Spinal cord (tissue), 10 donors: Measurements from ENCODE around the gene FCF1. TPM values are rescaled to one million over a fixed set of nuclear protein-coding genes. Genes with fewer than 3 reads are reported as not detected.

Source experiments
- DNase-seq, 6 donors: peaks; one replicate each; pipeline versions ENCODE4 v3.0.0 to v3.0.0-alpha.2; 2013 to 2015; ENCODE audit warnings: low spot score in 6 of 6, low read depth in 4 of 6
- H3K27ac ChIP-seq: one replicate; pipeline ENCODE4 v1.5.1; 2013; ENCODE audit warnings: low read depth, low read length, control low read depth
- H3K27me3 ChIP-seq: one replicate; pipeline ENCODE4 v1.6.1; 2013; ENCODE audit warnings: low read length; ENCODE audit not compliant: control insufficient read depth, insufficient read depth
- H3K36me3 ChIP-seq: one replicate; pipeline ENCODE4 v1.6.1; 2013; ENCODE audit warnings: low read length; ENCODE audit not compliant: control insufficient read depth, insufficient read depth
- H3K4me1 ChIP-seq: one replicate; pipeline ENCODE4 v1.6.1; 2013; ENCODE audit warnings: low read length; ENCODE audit not compliant: control insufficient read depth, insufficient read depth
- H3K4me3 ChIP-seq: one replicate; pipeline ENCODE4 v1.5.1; 2013; ENCODE audit warnings: low read depth, low read length, control low read depth
- H3K9me3 ChIP-seq: one replicate; pipeline ENCODE4 v1.6.1; 2013; ENCODE audit warnings: low read length; ENCODE audit not compliant: control insufficient read depth, insufficient read depth
- WGBS: methylation state at CpG from one replicate; pipeline ENCODE4 v1.1.5; 2013; ENCODE audit warnings: missing lambda C conversion rate; ENCODE audit not compliant: insufficient coverage; 5-methylcytosine and 5-hydroxymethylcytosine counted together
- polyA plus RNA-seq, 2 donors: library from polyadenylated mRNA; unstranded; fragments of 120-200 nt; gene quantifications; one replicate each; pipeline ENCODE4 v1.2.1, GENCODE V29; 2013; ENCODE audit not compliant: insufficient read length in 2 of 2
- total RNA-seq, 2 donors: library from RNA; depleted of rRNA in 1 of 2; stranded (reverse); fragments of 120-200 nt in 1 of 2; fragments of >200 nt in 1 of 2; gene quantifications; one replicate each; pipeline versions ENCODE4 v1.2.3 to v1.2.4, GENCODE V29; 2013 to 2014
- donor health status: healthy.

The FCF1 gene
- total and polyA plus RNA-seq, 4 donors: 23.3 to 42.3 (median 35.1) TPM

DNA sequence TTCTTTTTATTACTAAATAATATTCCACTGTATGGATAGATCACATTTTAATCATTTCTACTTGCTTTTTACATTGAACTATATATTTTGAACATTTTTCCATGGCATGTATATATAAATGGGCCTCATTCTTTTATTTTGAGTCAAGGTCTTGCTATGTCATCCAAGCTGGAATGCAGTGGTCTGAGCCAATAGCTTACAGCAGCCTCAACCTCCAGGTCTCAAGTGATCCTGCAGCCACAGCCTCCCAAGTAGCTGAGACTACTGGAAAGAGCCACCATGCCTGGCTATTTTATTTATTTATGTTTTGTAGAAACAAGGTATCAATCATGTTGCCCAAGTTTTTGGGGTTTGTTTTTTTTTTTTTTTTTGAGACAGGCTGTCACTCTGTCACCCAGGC lies 7.6 kb downstream of the FCF1 start:
- Histone ChIP-seq H3K36me3 (peaks cover 47% of the 10 kb centered on the region), H3K4me3 (no peak overlapping the region), H3K27ac (no peak overlapping the region), H3K27me3 (no peaks in the 10 kb centered on the region), H3K9me3 (no peaks in the 10 kb centered on the region), H3K4me1 (no peaks in the 10 kb centered on the region)
- DNase-seq: no peak

DNA sequence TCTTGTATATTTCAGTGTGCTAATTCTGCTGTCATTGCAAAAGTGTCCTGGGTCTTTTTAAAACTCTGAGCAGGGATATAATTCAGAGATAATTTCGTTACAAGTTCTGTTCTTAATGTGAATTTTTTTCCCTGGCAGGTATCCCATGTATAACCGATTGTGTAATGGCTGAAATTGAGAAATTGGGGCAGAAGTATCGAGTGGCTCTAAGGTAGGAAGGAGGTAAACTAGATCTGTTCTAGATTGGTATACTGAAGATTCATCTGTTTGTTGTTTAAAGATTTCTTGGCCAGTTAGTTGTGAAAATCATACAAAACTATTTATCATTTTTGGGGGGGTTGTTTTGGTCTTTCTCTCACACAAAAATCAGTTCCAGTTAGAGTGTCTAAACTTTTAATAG lies 10.2 kb downstream of the FCF1 start:
- H3K9me3 ChIP-seq: no peaks in the 10 kb centered on the region
- H3K4me3 ChIP-seq: no peak overlapping the region
- no peak overlapping the region for H3K27ac ChIP-seq
- no peaks in the 10 kb centered on the region for H3K4me1 ChIP-seq
- H3K27me3 ChIP-seq: no peaks in the 10 kb centered on the region
- 96% methylated on average over 2 of the region's 3 CpGs for WGBS
- H3K36me3 ChIP-seq: peaks cover 47% of the 10 kb centered on the region
- DNase-seq: no peak

DNA sequence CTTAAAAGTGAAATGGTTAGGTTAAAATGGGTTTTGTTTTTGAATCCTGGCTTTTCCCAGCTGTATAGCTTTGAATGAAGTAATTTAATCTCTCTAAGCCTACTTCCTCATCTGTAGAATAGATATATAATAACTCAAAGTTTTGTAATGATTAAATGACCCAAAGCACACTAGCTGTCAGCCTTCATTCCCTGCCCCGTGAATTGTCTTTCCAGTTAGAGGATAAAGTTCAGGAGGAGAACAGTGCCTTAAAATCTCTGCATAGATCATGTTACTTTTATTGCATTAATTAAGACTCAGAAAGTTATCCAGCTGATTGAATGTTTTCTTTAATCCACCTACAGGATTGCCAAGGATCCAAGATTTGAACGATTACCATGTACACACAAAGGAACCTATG lies 19.4 kb downstream of the FCF1 start:
- H3K4me1 ChIP-seq: no peaks in the 10 kb centered on the region
- WGBS: no CpG with 5 or more reads among the region's 2 CpGs
- no peak overlapping the region for H3K4me3 ChIP-seq
- no peaks in the 10 kb centered on the region for H3K9me3 ChIP-seq
- no peak for DNase-seq
- H3K27me3 ChIP-seq: no peaks in the 10 kb centered on the region
- no peak overlapping the region for H3K27ac ChIP-seq
- H3K36me3 ChIP-seq: peaks cover 12% of the 10 kb centered on the region

DNA sequence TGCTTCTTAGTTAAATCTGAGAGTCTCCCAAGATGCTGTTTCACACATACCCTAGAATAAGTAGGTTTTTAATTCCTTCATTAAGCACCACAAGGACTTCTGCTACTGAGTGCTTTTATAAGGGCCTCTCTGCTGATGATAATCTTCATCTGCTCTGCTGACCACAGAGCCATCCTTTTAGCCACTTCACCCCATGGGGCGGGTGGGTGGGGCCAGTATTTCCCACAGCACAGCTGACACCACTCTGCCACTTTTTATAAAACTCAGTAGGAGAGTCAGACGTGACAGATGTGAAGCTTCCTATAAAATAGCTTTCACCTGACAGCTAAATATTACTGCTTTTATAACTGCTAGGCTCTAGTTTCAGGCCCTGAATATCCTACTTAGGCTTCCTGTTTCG lies 20.3 kb downstream of the FCF1 start:
- 89% methylated on average over 3 of the region's 3 CpGs for WGBS
- peaks cover 15% of the 10 kb centered on the region for H3K36me3 ChIP-seq
- no peaks in the 10 kb centered on the region for H3K9me3 ChIP-seq
- no peak for DNase-seq
- H3K27ac ChIP-seq: no peak overlapping the region
- no peak overlapping the region for H3K4me3 ChIP-seq
- H3K27me3 ChIP-seq: no peaks in the 10 kb centered on the region
- no peaks in the 10 kb centered on the region for H3K4me1 ChIP-seq

DNA sequence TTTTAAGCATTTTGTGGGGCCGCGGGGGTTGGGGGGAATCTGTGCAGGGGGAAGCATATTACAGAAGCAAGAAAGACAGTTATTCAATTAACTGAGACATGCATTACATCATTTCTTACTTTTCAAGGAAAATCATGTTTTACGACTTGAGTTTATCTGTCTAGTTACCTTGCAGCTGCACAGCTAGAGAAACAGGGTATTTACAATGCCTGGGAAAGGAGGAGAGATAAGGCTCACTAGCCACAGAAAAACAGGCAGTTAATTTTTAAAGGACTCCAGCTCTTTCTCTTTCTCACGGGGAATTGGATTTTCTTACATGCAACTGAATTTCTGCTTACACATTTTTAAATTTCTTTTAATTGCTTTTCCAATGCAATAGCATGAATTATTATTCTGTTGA lies 22.2 kb downstream of the FCF1 start:
- DNase-seq: no peak
- no peaks in the 10 kb centered on the region for H3K4me1 ChIP-seq
- H3K27me3 ChIP-seq: no peaks in the 10 kb centered on the region
- WGBS: no CpG with 5 or more reads among the region's 4 CpGs
- H3K4me3 ChIP-seq: no peak overlapping the region
- H3K9me3 ChIP-seq: no peaks in the 10 kb centered on the region
- H3K36me3 ChIP-seq: peaks cover 20% of the 10 kb centered on the region
- no peak overlapping the region for H3K27ac ChIP-seq

DNA sequence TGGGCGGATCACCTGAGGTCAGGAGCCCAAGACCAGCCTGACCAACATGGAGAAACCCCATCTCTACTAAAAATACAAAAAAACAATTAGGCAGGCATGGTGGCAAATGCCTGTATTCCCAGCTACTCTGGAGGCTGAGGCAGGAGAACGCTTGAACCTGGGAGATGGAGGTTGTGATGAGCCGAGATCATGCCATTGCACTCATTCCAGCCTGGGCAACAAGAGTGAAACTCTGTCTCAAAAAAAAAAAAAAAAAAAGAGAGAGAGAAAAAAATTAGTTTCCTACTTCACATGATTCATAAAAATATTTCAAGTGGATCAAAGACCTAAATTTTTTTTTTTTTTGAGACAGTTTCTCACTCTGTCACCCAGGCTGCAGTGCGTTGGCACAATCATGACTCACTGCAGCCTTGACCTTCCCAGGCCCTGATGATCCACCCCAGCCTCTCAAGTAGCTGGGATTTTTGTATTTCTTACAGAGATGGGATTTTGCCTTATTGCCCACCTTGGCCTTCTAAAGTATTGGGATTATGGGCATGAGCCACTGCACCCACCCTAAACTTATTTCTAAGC lies 24.9 kb downstream of the FCF1 start:
- no peak overlapping the region for H3K27ac ChIP-seq
- H3K4me1 ChIP-seq: no peaks in the 10 kb centered on the region
- WGBS: 100% methylated on average over 2 of the region's 4 CpGs
- H3K4me3 ChIP-seq: no peak overlapping the region
- peaks cover 17% of the 10 kb centered on the region for H3K36me3 ChIP-seq
- H3K9me3 ChIP-seq: no peaks in the 10 kb centered on the region
- DNase-seq: no peak
- H3K27me3 ChIP-seq: no peaks in the 10 kb centered on the region

DNA sequence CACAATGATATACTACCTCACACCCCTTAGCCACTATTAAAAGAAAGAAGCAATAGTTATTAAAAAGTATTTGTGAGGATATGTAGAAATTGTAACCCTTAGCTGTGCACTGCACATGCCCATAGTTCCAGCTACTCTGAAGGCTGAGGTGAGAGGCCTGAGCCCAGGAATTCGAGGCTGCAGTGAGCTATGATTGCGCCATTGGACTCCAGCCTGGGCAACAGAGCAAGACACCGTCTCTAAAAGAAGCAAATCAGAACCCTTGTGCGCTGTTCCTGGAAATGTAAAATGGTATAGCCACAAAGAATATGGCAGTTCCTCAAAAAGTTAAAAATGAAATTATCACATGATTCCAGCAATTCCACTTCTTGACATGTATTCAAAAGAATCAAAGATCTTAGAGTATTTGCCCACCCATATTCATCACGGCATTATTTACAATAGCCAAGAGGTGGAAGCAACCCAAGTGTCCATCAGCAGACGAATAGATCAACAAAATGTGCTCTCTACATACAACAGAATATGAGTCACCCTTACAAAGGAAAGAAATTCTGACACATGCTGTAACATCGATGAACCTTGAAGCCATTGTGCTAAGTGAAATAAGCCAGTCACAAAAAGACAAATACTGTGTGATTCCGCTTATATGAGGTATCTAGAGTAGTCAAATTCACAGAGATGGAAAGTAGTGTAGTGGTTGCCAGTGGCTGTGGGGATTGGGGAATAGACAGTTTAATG lies 26.5 kb downstream of the FCF1 start:
- no peak for DNase-seq
- 97% methylated on average over 5 of the region's 8 CpGs for WGBS
- Histone ChIP-seq H3K27me3 (no peaks in the 10 kb centered on the region), H3K9me3 (no peaks in the 10 kb centered on the region), H3K4me3 (no peak overlapping the region), H3K36me3 (peaks cover 17% of the 10 kb centered on the region), H3K4me1 (no peaks in the 10 kb centered on the region), H3K27ac (no peak overlapping the region)

DNA sequence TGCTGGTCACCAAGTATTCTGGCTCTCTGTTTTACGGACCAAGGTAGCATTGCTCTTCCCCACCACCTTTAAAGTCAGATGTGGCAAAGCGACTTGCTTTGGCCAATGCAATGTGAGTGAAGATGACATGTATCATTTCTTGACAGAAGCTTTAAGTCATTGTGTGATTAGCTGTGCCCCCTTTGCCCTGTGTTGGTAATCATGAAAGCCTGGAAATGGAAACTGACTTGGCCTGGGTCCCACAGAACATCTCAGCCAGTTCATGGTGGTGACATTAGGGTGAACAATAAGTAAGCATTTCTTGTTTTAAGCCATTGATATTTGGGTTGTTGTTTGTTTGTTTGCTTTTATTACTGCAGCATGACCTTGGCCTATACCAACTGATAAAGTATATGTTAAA lies 34.3 kb downstream of the FCF1 start:
- 80% methylated on average over 1 of the region's 2 CpGs for WGBS
- no peaks in the 10 kb centered on the region for H3K27me3 ChIP-seq

DNA sequence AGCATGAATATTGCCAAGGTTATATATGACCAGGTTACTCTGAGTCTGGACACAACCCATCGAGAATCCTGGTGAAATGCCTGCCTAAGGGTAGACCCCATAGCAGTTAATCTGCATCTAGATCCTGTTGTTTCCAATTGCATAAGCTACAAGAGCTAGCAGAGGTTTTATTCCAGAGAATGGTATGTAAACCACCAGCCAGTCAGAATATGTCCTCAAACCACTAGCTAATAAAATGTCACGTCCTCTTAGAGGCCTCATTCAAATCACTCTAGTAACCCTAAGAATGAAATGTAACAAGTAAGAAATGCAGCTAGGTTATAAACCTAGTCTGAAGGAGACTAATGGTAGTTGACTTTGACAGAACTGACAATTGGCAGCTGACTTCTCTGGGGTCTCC lies 41.2 kb downstream of the FCF1 start:
- DNase-seq: no peak
- H3K4me3 ChIP-seq: no peak overlapping the region
- H3K36me3 ChIP-seq: no peaks in the 10 kb centered on the region
- WGBS: no CpG with 5 or more reads among the region's 2 CpGs
- no peak overlapping the region for H3K27ac ChIP-seq
- H3K27me3 ChIP-seq: peaks cover 3% of the 10 kb centered on the region
- H3K9me3 ChIP-seq: peaks cover 5% of the 10 kb centered on the region
- H3K4me1 ChIP-seq: no peaks in the 10 kb centered on the region

More for the DNA sequence above, 34.3 kb downstream of the FCF1 start:
- Histone ChIP-seq H3K36me3 (no peaks in the 10 kb centered on the region), H3K4me3 (no peak overlapping the region), H3K4me1 (no peaks in the 10 kb centered on the region), H3K27ac (no peak overlapping the region), H3K9me3 (no peaks in the 10 kb centered on the region)
- DNase-seq: no peak

DNA sequence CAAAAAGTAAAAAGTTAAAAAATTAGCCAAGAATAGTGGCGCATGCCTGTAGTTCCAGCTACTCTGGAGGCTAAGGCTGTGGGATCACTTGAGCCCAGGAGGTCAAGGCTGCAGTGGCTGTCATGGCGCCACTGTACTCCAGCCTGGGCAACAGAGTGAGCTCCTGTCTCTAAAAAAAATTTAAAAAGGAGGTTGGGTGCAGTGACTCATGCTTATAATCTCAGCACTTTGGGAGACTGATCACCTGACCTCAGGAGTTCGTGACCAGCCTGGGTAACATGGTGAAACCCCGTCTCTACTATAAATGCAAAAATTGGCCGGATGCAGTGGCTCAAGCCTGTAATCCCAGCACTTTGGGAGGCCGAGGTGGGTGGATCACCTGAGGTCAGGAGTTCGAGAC lies 42.0 kb downstream of the FCF1 start:
- Histone ChIP-seq H3K36me3 (no peaks in the 10 kb centered on the region), H3K9me3 (peaks cover 5% of the 10 kb centered on the region), H3K4me3 (no peak overlapping the region), H3K27me3 (peaks cover 3% of the 10 kb centered on the region), H3K4me1 (no peaks in the 10 kb centered on the region), H3K27ac (no peak overlapping the region)
- DNase-seq: no peak
- 93% methylated on average over 7 of the region's 7 CpGs for WGBS
